Muscle of back (tissue), 11 donors: ENCODE measurements around the gene RASGRF2. TPM values are rescaled to one million over a fixed set of nuclear protein-coding genes. Genes with fewer than 3 reads are reported as not detected.

Experiments
- DNase-seq, 3 donors: peaks; one replicate each; pipeline versions ENCODE4 v3.0.0 to v3.0.0-alpha.2; 2013
- polyA plus RNA-seq, 10 donors: library from polyadenylated mRNA; unstranded; fragments of 120-200 nt; gene quantifications; one replicate each; pipeline ENCODE4 v1.2.1, GENCODE V29; 2013; ENCODE audit not compliant: insufficient read length in 10 of 10

The RASGRF2 gene
- polyA plus RNA-seq, 10 donors: 0.35 to 3.4 (median 0.85) TPM

GRCh38 chr5:81136557-81136956 is 176.4 kb downstream of the RASGRF2 start:
- no peak for DNase-seq

- no peak for DNase-seq
Measured at GRCh38 chr5:81137833-81138232, 177.7 kb downstream of the RASGRF2 start.

DNA sequence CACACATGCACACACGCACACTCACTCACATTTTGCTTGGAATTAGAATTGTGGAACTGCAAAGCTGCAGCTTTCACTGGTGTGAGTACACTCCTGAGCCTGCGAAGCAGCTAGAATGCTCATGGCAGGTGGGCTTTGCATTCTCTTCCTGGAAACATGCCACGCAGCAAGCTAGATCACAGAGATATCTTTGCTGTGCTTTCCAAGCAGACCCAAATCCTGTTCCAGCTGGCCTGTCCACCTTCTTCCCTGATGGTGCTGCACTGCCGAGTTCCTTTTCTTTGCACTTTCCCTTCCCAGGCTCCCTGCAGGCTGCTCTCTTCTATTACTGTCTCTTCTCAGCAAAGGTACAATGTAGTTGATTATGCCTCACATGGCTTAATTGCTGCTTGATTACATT is 180.3 kb downstream of the RASGRF2 start:
- peak; percentile 68 to 95 (median 88) for DNase-seq

DNA sequence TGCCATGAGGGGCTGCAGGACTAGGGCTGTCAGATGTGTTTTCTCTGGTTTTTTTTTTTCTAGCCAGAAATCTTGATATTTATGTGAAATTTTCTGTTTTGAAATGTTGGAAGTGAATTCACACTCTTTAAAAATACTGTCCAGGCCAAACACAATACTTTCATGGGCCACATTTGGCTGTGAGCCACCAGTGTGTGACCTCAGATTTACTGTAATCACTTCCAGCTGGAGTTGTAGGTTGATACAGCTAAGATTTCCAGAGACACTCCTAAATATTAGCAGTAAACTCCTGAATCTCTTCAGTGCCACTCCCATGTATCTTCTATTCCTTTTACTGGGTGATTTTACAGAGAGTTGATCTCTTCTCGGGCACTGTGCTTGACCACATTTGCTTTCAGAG is 180.8 kb downstream of the RASGRF2 start:
- DNase-seq: peak; percentile 77 to 90 (median 81)

DNA sequence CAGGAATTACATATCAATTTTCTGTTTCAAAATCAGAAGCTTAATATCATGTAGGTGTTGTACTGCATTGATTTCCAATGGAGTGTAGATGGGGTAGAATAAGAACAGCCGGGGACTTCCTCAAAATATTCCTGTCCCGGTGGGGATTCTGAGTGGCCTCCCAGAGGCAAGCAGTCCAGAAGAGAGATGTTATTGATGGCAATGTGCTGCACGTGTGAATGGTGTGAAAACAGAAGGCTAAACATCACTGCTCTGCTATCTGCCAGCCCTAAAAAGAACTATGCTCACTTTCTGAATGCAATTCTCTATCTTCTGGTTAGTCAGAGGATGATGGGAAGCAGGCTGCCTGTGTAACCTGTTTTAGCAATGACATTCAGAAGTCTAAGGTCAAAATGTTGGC is 181.9 kb downstream of the RASGRF2 start:
- peak in 1 of 3 donors; percentile 12 for DNase-seq

DNA sequence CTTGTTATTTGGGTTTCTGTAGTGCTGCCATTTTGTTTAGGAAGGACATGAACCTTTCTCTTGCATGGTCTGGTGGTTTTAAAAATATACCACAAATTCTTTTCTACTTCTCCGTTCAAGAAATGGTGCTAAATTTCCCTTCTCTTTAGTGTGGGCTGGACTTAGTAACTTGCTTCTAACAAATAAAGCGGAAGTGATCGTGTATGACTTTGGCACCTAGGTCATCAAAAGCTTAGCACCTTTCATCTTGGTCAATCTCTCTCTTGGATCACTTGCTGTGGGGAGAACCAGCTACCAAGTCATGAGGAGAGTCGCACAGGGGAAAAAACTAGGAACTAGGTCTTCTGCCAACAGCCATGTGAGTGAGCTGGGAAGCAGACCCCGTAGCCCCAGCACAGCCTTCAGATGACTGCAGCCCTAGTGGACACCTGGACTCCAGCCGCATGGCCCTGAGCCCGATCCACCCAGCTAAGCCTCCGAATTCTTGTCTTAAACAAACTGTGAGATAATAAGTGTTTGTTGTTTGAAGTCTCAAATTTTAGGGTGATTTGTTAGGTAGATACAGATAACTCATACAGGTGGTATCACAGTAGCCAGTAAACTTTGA is 185.3 kb downstream of the RASGRF2 start:
- DNase-seq: peak in 1 of 3 donors; percentile 33

DNA sequence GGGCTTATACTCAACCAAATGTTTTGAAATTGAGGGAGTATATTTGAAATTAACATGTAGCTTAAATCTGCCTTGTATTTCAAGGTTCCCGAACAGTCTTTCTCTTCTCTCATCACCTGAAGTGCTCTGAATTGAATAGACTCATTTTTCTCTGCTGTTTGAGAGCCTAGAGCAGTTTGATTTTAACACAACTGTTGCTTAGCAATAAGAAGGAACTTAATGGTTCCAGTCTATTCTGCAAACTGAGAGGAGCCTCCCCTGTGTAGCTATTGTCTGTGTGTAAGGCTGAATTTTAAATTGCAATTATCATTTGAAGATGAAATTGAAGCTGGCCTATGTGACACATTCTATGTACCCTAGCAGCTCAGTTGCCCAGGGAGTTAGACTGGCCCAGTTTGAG is 185.9 kb downstream of the RASGRF2 start:
- no peak for DNase-seq

DNA sequence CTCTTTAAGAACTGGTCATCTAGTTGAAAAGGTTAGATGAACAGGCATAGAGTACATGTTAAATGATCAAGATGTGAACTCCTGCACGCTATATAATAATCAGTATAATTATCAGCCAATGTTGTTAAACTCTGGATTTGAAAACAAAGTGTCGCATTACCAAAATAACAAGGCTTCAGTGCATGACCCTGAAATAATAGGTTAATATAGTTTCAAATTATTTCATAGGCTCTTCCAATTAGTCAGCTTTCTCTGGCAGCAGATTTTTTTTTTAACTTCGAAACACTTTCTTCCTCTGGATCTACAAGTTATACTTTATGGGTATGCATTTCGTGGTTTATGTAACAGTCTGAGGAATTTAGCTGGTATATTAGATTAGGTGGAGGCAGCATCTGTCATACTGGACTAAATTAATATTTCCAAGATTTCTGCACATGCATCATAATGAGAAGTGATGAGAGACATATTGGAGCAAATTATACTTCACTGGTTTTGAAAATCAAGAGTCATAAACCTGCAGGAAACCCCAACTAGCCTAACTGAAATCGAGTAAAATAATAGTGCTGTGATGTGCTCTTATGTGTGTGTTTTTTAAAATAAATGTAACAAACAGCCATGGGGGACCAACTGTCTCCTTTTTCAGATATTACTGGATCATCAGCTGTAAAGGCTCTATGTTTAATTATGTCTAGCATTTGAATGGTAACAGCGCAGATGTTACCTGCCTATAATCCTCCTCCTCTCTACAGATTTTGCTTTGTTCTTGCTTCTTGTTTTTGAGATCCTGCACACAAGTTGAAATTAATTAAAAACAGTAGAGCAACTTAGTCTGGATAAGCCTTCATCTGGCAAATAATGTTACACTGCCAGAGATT is 187.1 kb downstream of the RASGRF2 start:
- DNase-seq: no peak

- DNase-seq: no peak
Measured at GRCh38 chr5:81147886-81148571, 187.9 kb downstream of the RASGRF2 start.

GRCh38 chr5:81151546-81151945 is 191.4 kb downstream of the RASGRF2 start:
- DNase-seq: peak; percentile 37 to 77 (median 53)

DNA sequence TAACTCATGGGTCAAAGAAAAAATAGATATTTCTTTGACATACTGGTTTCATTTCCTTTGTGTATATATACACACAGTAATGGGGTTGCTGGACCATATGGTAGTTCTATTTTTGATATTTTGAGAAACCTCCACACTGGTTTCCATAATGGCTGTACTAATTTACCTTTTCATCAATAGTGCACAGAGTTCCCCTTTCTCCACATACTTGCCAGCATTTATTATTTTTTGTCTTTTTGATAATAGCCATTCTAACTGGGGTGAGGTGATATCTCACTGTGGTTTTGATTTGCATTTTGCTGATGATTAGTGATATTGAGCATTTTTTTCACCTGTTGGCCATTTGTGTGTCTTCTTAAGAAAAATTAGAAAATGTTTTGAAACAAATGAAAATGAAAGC is 194.6 kb downstream of the RASGRF2 start:
- no peak for DNase-seq

DNA sequence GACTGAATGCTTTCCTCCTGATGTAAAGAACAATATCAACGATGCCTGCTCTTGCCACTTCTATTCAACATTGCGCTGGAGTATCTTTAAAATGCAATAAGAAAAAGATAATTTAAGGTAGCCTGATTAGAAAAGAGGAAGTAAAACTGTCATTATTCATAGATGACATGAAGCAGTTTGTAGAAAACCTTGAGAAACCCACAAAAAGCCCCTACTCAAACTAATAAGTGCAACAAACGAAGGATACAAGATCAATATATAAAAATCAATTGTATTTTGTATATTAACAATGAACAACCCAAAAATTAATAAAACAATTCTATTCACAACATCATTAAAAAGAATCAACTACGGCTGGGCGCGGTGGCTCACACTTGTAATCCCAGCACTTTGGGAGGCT is 196.6 kb downstream of the RASGRF2 start:
- DNase-seq: no peak

GRCh38 chr5:81161012-81161601 is 200.9 kb downstream of the RASGRF2 start:
- no peak for DNase-seq

- DNase-seq: no peak
Measured at GRCh38 chr5:81162501-81162900, 202.3 kb downstream of the RASGRF2 start.

- DNase-seq: no peak
Measured at GRCh38 chr5:81163651-81164050, 203.5 kb downstream of the RASGRF2 start.

DNA sequence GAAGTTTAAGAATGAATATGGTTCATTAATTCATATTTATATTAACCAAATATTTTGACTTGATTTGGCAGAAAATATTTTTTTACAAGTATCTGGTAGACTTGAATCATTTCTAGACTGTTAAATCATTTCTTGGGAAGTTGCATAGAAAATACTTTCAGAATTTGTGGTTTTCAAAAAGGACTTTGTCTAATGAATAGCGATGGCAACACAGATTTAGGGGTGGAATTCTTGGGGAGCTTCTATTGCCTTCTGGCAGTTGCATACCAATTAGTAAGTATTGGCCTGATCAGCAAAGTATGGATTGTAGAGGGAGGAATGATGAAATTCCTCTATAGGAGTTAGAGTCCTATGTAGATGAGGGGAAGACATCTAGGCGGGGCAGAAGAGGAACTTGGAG is 204.3 kb downstream of the RASGRF2 start:
- no peak for DNase-seq

DNA sequence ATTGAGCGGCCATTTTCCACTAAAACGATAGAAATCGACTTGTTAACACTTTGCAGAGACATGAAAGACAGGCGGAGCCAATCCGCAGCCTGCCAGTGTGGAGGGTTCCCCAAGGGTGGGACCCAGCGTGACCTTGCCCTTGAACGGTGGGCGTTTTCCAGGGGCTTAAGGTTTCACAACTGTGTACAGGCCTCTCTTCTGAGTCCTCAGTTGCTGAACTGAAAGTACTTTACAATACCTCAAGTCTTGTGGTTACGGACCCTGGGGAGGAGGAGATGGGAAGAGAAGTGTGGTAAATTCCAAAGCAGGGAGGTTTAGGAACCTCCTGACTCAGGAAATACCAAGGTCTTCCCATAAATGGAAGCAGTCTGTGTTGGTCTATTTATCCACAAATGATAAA is 204.8 kb downstream of the RASGRF2 start:
- no peak for DNase-seq

- peak; percentile 38 to 67 (median 50) for DNase-seq
Measured at GRCh38 chr5:81165493-81166119, 205.4 kb downstream of the RASGRF2 start.

DNA sequence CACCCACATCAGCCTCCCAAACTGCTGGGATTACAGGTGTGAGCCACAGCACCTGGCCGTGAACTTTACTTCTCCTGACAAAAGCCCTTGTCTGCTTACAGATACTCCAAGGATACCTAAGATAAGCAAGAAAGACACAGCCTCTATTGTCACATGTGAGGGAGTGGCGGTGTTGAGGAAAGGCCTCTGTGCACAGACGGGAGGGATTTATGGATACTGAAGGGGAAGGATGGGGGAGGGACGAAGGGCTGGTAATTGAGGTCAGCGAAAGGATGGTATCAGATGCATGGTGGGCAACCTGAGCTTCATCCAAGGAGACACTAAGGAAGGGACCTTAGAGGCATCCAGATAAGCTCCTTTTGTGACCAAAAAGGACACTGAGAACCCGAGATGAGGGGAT is 206.3 kb downstream of the RASGRF2 start:
- DNase-seq: no peak

DNA sequence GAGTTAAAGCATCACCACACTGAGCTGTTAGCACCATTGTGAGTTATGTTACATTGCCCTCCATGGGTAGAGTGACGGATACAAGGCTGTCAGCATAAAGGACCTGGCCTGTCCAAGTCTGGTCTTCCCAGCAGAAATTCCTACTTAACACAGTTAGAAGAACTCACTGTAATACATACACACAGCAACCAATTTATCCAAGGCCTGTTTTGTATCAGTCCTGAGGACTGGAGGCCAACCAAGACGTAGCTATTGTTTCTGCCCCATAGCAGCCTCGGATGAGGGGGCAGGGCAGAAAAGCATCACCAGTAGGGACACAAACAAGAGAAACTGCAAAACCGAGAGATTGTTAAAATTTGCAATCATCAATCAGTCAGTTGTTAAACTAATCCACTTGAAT is 206.9 kb downstream of the RASGRF2 start:
- DNase-seq: no peak

- DNase-seq: no peak
Measured at GRCh38 chr5:81167544-81167943, 207.4 kb downstream of the RASGRF2 start.

DNA sequence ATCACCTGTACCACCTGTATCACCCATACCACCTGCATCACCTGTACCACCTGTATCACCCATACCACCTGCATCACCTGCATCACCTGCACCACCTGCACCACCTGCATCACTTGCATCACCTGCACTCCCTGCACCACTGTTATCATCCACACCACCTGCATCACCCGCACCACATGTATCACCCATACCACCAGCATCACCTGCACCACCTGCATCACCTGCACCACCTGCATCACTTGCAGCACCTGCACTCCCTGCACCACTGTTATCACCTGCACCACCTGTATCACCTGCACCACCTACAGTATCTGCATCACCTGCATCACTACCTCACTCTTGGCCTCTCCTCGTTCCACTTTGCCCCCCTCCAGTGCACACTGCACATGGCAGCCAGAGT is 209.8 kb downstream of the RASGRF2 start:
- no peak for DNase-seq
